ENCODE measurements around the gene IGFL2. TPM values are rescaled to one million over a fixed set of nuclear protein-coding genes. Genes with fewer than 3 reads are reported as not detected.
"Not testable (repeated sequence)": the region's sequence is repeated elsewhere in the genome, so short reads cannot be mapped to it uniquely, and the experiment has no call there.

The IGFL2 gene
- total RNA-seq, 2 donors from 2014 or later: 0.84 TPM; not detected in 1

DNA sequence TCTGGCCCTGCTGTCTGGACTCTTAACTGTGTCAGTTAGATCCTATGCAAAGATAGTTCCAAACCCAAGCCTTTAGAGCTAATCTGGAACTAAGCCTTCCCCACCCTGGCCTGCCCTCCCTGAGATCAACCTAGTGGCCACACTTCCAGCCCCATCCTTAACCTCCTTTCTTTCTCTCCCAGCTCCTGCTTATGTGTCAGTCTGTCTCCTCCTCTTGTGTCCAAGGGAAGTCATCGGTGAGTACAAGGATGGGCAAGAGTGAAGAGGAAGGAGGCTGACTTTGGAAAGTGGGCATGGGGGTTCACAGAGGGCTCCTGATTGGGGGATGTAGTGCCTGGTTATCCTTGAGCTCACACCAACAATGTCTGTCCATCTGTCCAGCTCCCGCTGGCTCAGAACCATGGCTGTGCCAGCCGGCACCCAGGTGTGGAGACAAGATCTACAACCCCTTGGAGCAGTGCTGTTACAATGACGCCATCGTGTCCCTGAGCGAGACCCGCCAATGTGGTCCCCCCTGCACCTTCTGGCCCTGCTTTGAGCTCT lies 12.3 kb downstream of the IGFL2 start:
- no peaks in the 10 kb centered on the region for H3K36me3 ChIP-seq (ENCODE audit: control insufficient read depth, insufficient read depth, low read length)
- no peak overlapping the region for H3K27ac ChIP-seq (ENCODE audit: low read depth, low read length)
- TF ChIP-seq, protein P1, sequence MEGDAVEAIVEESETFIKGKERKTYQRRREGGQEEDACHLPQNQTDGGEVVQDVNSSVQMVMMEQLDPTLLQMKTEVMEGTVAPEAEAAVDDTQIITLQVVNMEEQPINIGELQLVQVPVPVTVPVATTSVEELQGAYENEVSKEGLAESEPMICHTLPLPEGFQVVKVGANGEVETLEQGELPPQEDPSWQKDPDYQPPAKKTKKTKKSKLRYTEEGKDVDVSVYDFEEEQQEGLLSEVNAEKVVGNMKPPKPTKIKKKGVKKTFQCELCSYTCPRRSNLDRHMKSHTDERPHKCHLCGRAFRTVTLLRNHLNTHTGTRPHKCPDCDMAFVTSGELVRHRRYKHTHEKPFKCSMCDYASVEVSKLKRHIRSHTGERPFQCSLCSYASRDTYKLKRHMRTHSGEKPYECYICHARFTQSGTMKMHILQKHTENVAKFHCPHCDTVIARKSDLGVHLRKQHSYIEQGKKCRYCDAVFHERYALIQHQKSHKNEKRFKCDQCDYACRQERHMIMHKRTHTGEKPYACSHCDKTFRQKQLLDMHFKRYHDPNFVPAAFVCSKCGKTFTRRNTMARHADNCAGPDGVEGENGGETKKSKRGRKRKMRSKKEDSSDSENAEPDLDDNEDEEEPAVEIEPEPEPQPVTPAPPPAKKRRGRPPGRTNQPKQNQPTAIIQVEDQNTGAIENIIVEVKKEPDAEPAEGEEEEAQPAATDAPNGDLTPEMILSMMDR (conservative IDR thresholded peaks at IDR 0.05): no peak
- Mint-ChIP-seq H3K36me3 (ENCODE audit: low read depth) (no peaks in the 10 kb centered on the region), H3K9me3 (peaks cover 28% of the 10 kb centered on the region), H3K27ac (no peak overlapping the region), H3K4me1 (peaks cover 6% of the 10 kb centered on the region), H3K27me3 (ENCODE audit: insufficient read depth) (peaks cover 10% of the 10 kb centered on the region), H3K4me3 (no peak overlapping the region)
- no peak for DNase-seq
- H3K9ac ChIP-seq (ENCODE audit: extremely low read depth, low read length, poor library complexity, severe bottlenecking): no peak overlapping the region
- peaks cover 13% of the 10 kb centered on the region for H3K9me3 ChIP-seq (ENCODE audit: control insufficient read depth, low read length)
- H3K4me3 ChIP-seq (ENCODE audit: low read length): no peak overlapping the region
- H3K27me3 ChIP-seq (ENCODE audit: control insufficient read depth, insufficient read depth, low read length, poor library complexity, severe bottlenecking): no peaks in the 10 kb centered on the region
- 93 to 100% methylated on average over 4 to 7 of the region's 7 CpGs for whole genome bisulfite sequencing, 2 experiments (ENCODE audit: insufficient coverage in 1 of 2, insufficient read length in 1 of 2)
- no peaks in the 10 kb centered on the region for H3K4me1 ChIP-seq (ENCODE audit: control insufficient read depth, insufficient read depth, low read length)

- peaks cover 33% of the 10 kb centered on the region for H3K9me3 Mint-ChIP-seq
- H3K27ac Mint-ChIP-seq; DNase-seq; H3K4me1 Mint-ChIP-seq; H3K4me3 ChIP-seq (ENCODE audit: low read length); H3K27ac ChIP-seq (ENCODE audit: low read depth, low read length); H3K27me3 ChIP-seq (ENCODE audit: control insufficient read depth, insufficient read depth, low read length, poor library complexity, severe bottlenecking); H3K27me3 Mint-ChIP-seq (ENCODE audit: insufficient read depth); H3K36me3 ChIP-seq (ENCODE audit: control insufficient read depth, insufficient read depth, low read length); H3K36me3 Mint-ChIP-seq (ENCODE audit: low read depth); H3K9ac ChIP-seq (ENCODE audit: extremely low read depth, low read length, poor library complexity, severe bottlenecking); H3K4me3 Mint-ChIP-seq; H3K4me1 ChIP-seq (ENCODE audit: control insufficient read depth, insufficient read depth, low read length): not testable (repeated sequence)
- WGBS, 2 experiments (ENCODE audit: insufficient coverage in 1 of 2, insufficient read length in 1 of 2): 86% methylated on average over 1 of the region's 2 CpGs; no CpG with 5 or more reads in 1 of the 2 experiments
- peaks cover 13% of the 10 kb centered on the region for H3K9me3 ChIP-seq (ENCODE audit: control insufficient read depth, low read length)
Measured at GRCh38 chr19:46161642-46162257, 13.7 kb downstream of the IGFL2 start.

DNA sequence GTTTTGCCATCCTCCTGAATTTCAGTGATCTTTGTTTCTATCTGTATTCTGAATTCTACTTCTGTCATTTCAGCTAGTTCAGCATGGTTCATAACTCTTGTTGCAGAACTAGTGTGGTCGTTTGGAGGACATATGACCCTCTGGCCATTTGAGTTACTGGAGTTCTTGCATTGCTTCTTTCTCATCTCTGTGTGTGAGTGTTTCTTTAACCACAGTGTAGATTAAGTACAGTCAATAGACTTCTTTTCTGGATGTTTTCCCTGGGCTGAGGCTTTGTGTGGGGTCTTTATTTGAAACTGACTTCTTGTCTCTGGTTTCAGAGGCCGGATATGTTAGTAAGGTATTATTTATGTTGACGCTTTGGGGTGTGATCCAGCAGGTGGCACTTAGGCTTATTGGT lies 14.7 kb downstream of the IGFL2 start:
- peaks cover 33% of the 10 kb centered on the region for H3K9me3 Mint-ChIP-seq
- no peak overlapping the region for H3K4me3 Mint-ChIP-seq
- peaks cover 13% of the 10 kb centered on the region for H3K9me3 ChIP-seq (ENCODE audit: control insufficient read depth, low read length)
- 71 to 86% methylated on average over 1 to 3 of the region's 3 CpGs for WGBS, 2 experiments (ENCODE audit: insufficient coverage in 1 of 2, insufficient read length in 1 of 2)
- no peak overlapping the region for H3K27ac Mint-ChIP-seq
- peaks cover 6% of the 10 kb centered on the region for H3K4me1 Mint-ChIP-seq
- H3K27ac ChIP-seq (ENCODE audit: low read depth, low read length): no peak overlapping the region
- TF ChIP-seq, protein P1 (conservative IDR thresholded peaks at IDR 0.05): no peak
- H3K36me3 Mint-ChIP-seq (ENCODE audit: low read depth): no peaks in the 10 kb centered on the region
- peaks cover 8% of the 10 kb centered on the region for H3K27me3 Mint-ChIP-seq (ENCODE audit: insufficient read depth)
- no peak overlapping the region for H3K4me3 ChIP-seq (ENCODE audit: low read length)
- no peaks in the 10 kb centered on the region for H3K36me3 ChIP-seq (ENCODE audit: control insufficient read depth, insufficient read depth, low read length)
- no peaks in the 10 kb centered on the region for H3K27me3 ChIP-seq (ENCODE audit: control insufficient read depth, insufficient read depth, low read length, poor library complexity, severe bottlenecking)
- no peaks in the 10 kb centered on the region for H3K4me1 ChIP-seq (ENCODE audit: control insufficient read depth, insufficient read depth, low read length)
- DNase-seq: no peak
- no peak overlapping the region for H3K9ac ChIP-seq (ENCODE audit: extremely low read depth, low read length, poor library complexity, severe bottlenecking)

Measured in endodermal cell (in vitro differentiated cells).